Measurements from ENCODE around the gene STARD7. TPM values are rescaled to one million over a fixed set of nuclear protein-coding genes. Genes with fewer than 3 reads are reported as not detected.
"Not testable (repeated sequence)": the region's sequence is repeated elsewhere in the genome, so short reads cannot be mapped to it uniquely, and the experiment has no call there.

STARD7 gene
- total RNA-seq, 6 experiments from 2014 or later: 52.8 to 83.9 (median 65.4) TPM

DNA sequence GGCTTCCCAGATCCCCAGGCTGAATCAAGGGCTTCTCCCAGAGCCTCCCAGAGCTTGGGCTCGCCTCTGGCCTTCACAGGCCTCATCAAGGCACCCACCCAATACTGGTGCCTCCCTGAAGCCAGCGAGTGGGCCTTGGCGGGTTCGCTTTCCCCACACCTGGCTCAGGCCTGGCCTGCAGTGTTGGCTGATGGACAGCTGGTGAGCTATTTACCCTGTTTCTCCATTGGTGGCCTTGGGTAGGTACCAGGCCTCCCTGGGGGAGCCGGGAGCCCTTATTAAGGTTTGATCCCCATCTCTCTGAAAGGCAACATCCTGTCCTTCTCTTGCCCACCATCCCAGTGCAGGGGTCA, 45.2 kb downstream of the STARD7 start:
- no peaks in the 10 kb centered on the region for H3K9me3 ChIP-seq
- no peak for ATAC-seq
- DNase-seq: no peak
- intact Hi-C loops (cut with DNase I): no loop called here
- TF ChIP-seq, protein P1, sequence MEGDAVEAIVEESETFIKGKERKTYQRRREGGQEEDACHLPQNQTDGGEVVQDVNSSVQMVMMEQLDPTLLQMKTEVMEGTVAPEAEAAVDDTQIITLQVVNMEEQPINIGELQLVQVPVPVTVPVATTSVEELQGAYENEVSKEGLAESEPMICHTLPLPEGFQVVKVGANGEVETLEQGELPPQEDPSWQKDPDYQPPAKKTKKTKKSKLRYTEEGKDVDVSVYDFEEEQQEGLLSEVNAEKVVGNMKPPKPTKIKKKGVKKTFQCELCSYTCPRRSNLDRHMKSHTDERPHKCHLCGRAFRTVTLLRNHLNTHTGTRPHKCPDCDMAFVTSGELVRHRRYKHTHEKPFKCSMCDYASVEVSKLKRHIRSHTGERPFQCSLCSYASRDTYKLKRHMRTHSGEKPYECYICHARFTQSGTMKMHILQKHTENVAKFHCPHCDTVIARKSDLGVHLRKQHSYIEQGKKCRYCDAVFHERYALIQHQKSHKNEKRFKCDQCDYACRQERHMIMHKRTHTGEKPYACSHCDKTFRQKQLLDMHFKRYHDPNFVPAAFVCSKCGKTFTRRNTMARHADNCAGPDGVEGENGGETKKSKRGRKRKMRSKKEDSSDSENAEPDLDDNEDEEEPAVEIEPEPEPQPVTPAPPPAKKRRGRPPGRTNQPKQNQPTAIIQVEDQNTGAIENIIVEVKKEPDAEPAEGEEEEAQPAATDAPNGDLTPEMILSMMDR (IDR thresholded peaks at IDR 0.05): no peak
- no peak for TF ChIP-seq POLR2A (IDR thresholded peaks at IDR 0.05)
- no CpG with 5 or more reads among the region's 5 CpGs for WGBS (ENCODE audit: insufficient coverage, low coverage, low lambda C conversion rate, missing lambda C conversion rate)
- no peaks in the 10 kb centered on the region for H3K36me3 ChIP-seq
- H3K27ac ChIP-seq: no peak overlapping the region
- H3K27me3 ChIP-seq: no peaks in the 10 kb centered on the region
- no peaks in the 10 kb centered on the region for H3K4me1 ChIP-seq
- H3K4me3 ChIP-seq: no peak overlapping the region

DNA sequence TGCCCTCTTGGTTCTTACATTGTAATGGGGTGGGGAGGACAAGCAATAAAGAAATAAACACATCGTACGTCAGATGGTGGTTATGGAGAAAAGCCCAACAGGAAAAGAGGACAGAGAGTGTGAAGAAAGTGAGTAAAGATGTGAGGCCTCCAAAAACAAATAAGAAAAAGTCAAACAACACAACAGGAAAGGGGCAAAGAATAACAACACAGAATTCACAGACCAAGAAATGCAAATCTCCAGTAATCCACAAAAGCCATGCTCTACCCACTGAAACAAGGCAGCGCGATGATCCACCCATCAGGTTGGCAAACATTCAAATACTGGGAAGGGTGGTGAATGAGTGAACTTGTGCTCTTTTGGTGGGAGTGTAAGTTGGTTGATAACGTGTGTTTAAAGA, 46.7 kb downstream of the STARD7 start:
- no peak overlapping the region for H3K27ac ChIP-seq
- no peak overlapping the region for H3K4me3 ChIP-seq
- DNase-seq (no peak), ATAC-seq (no peak)
- H3K36me3 ChIP-seq: no peaks in the 10 kb centered on the region
- no peaks in the 10 kb centered on the region for H3K27me3 ChIP-seq
- WGBS (ENCODE audit: insufficient coverage, low coverage, low lambda C conversion rate, missing lambda C conversion rate): 59% methylated on average over 5 of the region's 5 CpGs
- intact Hi-C loops (cut with DNase I): no loop called here
- no peaks in the 10 kb centered on the region for H3K9me3 ChIP-seq
- no peaks in the 10 kb centered on the region for H3K4me1 ChIP-seq
- TF ChIP-seq POLR2A (IDR thresholded peaks at IDR 0.05): no peak
- TF ChIP-seq, protein P1 (IDR thresholded peaks at IDR 0.05): no peak

DNA sequence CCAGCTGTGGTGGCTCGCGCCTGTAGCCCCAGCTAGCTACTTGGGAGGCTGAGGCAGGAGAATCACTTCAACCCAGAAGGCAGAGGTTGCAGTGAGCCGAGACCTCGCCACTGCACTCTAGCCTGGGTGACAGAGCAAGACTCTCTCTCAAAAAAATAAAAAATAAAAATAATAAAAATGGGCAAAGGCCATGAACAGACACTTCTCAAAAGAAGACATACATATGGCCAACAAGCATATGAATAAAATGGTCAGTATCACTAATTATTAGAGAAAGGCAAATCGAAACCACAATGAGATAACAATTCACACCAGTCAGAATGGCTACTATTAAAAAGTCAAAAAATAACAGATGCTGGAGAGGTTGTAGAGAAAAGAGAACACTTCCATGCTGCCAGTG, 48.3 kb downstream of the STARD7 start:
- not testable (repeated sequence) for H3K27ac ChIP-seq
- 83% methylated on average over 5 of the region's 5 CpGs for WGBS (ENCODE audit: insufficient coverage, low coverage, low lambda C conversion rate, missing lambda C conversion rate)

DNA sequence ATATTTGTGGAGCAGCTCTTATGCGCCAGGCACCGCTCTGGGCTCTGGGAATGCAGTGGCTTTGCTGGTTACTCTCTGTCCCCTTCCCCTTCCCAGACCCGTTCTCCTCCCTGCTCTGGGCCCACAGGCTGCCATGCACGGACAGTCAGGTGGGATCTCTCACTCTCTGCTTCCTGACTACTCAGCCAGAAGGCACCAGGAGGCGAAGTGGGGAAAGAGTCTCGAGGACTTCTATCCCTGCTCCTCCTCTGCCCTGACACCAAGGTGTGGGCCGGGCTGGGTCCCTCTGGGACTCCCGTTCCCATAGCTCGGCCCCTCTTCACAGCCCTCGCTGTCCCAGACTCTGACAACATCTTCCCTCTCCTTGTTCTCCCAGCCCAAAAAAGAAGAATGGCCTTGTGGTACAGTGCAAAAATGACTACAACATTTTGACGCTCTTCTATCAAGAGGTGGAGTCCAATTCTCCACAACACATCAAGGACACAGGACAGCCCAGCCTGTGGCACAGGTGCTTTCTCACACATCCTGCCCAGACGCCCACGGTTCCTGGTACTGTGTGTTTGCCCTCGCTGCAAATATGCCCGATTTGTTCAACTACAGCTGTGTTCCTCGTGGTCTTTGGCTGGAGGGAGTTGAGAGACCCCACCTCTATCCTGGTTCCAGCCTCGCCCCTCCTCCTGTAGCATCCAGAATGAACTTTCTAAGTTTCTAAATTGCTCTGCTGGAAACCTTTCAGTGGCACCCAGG, 49.4 kb downstream of the STARD7 start:
- intact Hi-C loops (cut with DNase I): loop anchor here in 1 of 2 donors (10.0 kb wide), 1 partner anchor 346 kb away; the partner anchor contains the start of gene NEURL3

More for the DNA sequence above, 48.3 kb downstream of the STARD7 start:
- intact Hi-C loops (cut with DNase I); H3K27me3 ChIP-seq; ATAC-seq; H3K36me3 ChIP-seq; H3K4me3 ChIP-seq; H3K9me3 ChIP-seq; H3K4me1 ChIP-seq: not testable (repeated sequence)
- DNase-seq: peak in 1 of 3 donors; percentile 9

DNA sequence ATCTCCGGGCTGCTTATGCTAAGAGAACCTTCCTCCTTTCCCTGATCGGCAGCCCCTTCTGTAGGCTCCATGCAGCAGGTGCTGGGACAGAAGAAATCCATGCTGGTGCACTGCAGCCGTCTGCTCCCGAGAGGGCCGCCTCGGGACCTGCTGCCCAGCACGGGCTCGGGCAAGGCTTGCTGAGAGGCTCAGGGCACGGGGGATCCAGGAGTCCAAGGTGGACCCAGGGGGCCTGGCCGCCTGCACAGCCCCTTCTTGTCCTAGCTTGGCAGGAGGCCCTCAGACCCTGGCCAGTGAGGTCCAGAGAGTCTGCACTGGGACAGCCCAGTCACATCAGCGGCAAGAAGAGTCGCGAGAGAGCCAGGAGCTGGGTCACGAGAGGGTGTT, 50.1 kb downstream of the STARD7 start:
- Histone ChIP-seq H3K27ac (no peak overlapping the region), H3K4me3 (no peak overlapping the region), H3K4me1 (no peaks in the 10 kb centered on the region), H3K27me3 (no peaks in the 10 kb centered on the region), H3K9me3 (no peaks in the 10 kb centered on the region), H3K36me3 (no peaks in the 10 kb centered on the region)
- ATAC-seq (no peak), DNase-seq (peak in 1 of 3 donors; percentile 43)
- intact Hi-C loops (cut with DNase I): loop anchor here in 1 of 2 donors (10.0 kb wide), 1 partner anchor 346 kb away; the partner anchor contains the start of gene NEURL3
- no CpG with 5 or more reads among the region's 14 CpGs for WGBS (ENCODE audit: insufficient coverage, low coverage, low lambda C conversion rate, missing lambda C conversion rate)
- TF ChIP-seq, protein P1 (IDR thresholded peaks at IDR 0.05): no peak
- no peak for TF ChIP-seq POLR2A (IDR thresholded peaks at IDR 0.05)

More for the DNA sequence above, 49.4 kb downstream of the STARD7 start:
- no peaks in the 10 kb centered on the region for H3K9me3 ChIP-seq
- H3K27me3 ChIP-seq: no peaks in the 10 kb centered on the region
- H3K27ac ChIP-seq: no peak overlapping the region
- WGBS (ENCODE audit: insufficient coverage, low coverage, low lambda C conversion rate, missing lambda C conversion rate): 58% methylated on average over 7 of the region's 17 CpGs
- H3K4me1 ChIP-seq: no peaks in the 10 kb centered on the region
- H3K36me3 ChIP-seq: no peaks in the 10 kb centered on the region
- ATAC-seq (no peak), DNase-seq (peak in 1 of 3 donors; percentile 19)
- no peak overlapping the region for H3K4me3 ChIP-seq
- TF ChIP-seq POLR2A (IDR thresholded peaks at IDR 0.05): no peak
- TF ChIP-seq, protein P1 (IDR thresholded peaks at IDR 0.05): no peak

All from right lobe of liver (tissue), 6 donors.